Fibroblast of mammary gland (primary cell): ENCODE data around the gene PLEKHN1.

Experiments
- DNase-seq: peaks from one replicate; pipeline ENCODE4 v3.0.0-alpha.2; 2010; ENCODE audit warnings: low read depth
- H3K4me3 ChIP-seq: 2 replicates; pipeline ENCODE4 v1.5.1; 2011; ENCODE audit warnings: low read depth, mild to moderate bottlenecking, low read length, moderate library complexity; ENCODE audit not compliant: control insufficient read depth
- TF ChIP-seq, protein P1 (sequence below): conservative IDR thresholded peaks from 2 replicates; pipeline ENCODE4 v1.5.1; 2011; ENCODE audit warnings: low read depth, low read length, inconsistent platforms; ENCODE audit not compliant: control insufficient read depth, insufficient read depth

Gene PLEKHN1

DNA sequence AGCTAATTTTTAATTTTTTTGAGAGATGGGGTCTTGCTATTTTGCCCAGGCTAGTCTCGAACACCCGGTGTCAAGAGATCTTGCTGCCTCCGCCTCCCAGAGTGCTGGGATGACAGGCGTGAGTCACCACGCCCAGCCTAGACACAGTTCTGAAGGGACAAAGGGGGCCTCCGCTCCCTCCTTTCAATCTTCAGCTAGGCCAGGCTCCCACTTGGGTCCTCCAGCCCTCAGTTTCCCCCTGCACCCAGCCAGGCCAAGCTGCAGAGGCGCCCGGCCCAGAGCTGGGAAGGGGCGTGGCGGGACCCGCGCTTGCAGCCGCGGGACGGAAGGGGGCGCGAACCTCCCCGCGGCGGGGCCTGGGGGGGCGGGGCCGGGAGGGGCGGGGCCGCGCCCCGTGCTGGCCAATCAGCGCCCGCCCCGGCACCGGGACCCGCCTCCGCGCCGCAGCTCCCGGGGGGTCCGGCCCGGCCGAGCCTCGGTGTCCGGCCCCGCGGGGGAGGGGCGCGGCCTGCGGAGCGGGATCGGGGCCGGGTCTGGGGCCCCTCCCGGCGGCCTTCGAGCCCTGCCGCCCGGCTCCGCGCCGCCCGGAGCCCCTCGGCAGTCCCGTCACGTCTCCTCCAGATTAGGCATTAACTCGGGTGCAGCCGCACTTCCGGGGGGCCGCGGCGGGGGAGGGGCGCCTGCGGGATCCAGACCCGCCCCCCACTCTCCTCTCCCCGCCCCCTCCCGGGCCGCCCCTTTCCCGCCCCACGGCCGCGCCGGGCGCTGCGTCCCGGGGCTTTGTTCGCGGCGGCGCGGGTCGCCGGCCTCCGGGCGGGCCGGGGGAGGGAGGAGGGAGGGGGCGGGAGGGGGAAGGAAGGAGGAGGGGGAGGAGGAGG, 53.1 kb downstream of the PLEKHN1 start:
- peak; percentile 67 for DNase-seq
- H3K4me3 ChIP-seq, result peak overlapping the region; percentile 29
- TF ChIP-seq, protein P1, sequence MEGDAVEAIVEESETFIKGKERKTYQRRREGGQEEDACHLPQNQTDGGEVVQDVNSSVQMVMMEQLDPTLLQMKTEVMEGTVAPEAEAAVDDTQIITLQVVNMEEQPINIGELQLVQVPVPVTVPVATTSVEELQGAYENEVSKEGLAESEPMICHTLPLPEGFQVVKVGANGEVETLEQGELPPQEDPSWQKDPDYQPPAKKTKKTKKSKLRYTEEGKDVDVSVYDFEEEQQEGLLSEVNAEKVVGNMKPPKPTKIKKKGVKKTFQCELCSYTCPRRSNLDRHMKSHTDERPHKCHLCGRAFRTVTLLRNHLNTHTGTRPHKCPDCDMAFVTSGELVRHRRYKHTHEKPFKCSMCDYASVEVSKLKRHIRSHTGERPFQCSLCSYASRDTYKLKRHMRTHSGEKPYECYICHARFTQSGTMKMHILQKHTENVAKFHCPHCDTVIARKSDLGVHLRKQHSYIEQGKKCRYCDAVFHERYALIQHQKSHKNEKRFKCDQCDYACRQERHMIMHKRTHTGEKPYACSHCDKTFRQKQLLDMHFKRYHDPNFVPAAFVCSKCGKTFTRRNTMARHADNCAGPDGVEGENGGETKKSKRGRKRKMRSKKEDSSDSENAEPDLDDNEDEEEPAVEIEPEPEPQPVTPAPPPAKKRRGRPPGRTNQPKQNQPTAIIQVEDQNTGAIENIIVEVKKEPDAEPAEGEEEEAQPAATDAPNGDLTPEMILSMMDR, result no peak

DNA sequence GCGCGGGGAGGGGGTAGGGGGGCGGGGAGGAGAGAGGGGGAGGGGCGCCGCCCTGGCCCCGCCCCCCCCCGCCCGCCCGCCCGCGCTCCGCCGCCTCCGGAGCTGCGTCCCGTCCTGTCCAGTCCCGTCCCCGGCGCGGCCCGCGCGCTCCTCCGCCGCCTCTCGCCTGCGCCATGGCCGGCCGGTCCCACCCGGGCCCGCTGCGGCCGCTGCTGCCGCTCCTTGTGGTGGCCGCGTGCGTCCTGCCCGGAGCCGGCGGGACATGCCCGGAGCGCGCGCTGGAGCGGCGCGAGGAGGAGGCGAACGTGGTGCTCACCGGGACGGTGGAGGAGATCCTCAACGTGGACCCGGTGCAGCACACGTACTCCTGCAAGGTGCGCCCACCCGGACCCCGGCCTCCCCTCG, 53.7 kb downstream of the PLEKHN1 start, which contains the start of gene AGRN:
Gene AGRN (plus strand): TSS at position 121 of the 405 bp plus-strand sequence. CDS start 53 bp downstream, at position 174.
- TF ChIP-seq, protein P1, result no peak
- DNase-seq, result no peak
- H3K4me3 ChIP-seq, result peak within 1 kb of the TSS; percentile 29

DNA sequence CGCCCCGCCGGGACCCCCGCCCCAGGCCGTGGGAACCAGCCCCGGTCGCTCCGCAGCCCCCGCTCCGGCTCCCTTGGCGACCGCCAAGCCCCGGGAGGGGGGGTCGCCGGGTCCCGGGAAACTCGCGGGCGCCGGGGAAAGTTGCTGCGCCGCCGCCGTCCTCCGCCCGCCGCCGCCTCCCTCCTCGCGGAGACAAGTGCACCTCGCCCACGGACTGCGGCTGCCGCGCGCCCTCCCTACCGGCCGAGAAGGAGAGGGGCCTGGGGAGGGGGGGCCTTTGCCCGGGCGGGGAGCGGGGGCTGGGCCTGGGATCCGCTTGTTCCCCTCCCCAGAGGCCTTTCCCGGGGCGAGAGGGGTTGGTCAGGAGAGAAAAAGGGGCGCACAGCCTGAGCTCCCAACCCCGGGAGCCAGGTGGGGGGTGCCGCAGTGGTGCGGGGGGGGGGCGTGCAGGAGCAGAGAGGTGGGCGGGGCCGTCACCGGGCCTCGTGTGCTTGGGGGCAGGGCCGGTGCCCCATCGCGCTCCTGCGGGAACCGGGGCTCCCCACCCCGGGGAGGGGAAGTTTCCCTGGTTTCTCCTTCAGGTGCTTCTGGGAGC, 54.2 kb downstream of the PLEKHN1 start:
- peak overlapping the region; percentile 19 for H3K4me3 ChIP-seq
- no peak for DNase-seq

DNA sequence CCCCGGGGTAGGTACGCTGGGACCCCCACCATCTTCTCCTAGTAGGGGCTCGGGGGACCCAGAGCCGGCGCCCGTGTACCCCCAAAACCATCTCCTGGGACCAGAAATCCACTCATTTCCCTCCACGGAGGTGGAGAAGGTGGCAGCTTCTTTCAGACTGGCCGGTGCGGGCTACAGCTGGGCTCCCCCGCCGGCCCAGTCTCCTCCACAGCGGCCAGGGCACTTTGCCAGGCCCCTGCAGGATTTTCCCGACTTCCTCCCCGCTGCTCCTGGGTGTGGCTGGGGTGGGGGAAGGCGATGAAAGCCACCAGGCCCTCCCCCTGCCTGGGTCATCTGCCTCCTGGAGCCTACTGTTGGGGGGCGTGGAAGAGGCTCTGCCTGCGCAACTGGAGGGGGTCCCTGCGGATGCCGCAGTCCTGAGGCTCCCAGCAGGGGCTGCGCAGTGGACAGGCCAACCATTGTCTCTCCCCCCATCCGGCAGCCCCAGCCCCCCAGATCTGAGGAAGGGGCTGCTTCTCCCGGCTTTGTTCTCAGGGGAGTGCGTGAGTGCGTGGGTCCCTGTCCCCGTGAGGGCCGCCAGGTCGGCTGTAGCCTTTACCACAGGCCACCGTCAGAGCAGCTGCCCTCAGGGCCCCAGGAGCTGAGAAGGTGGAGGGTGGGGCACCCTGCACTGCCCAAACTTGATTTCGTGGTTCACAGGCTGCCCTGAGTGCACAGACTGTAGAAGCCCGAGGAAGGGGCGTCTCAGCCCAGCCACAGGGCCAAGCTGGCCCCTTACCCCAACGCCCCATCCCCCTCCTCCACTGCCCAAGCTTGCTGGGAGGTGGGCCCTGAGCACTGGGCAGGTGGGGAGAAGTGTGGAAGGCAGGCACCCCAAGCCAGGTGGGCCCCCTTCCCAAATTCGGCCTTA, 55.0 kb downstream of the PLEKHN1 start:
- peak; percentile 56 for DNase-seq
- peak overlapping the region; percentile 19 for H3K4me3 ChIP-seq
- TF ChIP-seq, protein P1, result no peak

More for the DNA sequence above, 54.2 kb downstream of the PLEKHN1 start:
- TF ChIP-seq, protein P1, result no peak

DNA sequence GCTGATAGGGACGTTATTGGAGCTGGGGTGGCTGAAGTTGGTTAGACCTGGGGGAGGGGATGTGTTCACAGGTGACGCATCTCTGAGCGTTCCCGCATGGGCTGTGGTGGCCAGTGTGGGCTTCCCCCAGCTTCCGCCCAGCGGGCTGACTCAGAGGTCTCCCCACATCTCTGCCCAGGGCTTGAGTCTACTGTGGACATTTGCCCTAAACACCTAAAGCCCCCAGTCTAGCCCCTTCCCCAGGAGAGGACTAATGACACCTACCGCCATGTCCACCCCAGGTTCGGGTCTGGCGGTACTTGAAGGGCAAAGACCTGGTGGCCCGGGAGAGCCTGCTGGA, 55.6 kb downstream of the PLEKHN1 start:
- H3K4me3 ChIP-seq, result no peak overlapping the region
- TF ChIP-seq, protein P1, result no peak
- DNase-seq, result peak; percentile 21

DNA sequence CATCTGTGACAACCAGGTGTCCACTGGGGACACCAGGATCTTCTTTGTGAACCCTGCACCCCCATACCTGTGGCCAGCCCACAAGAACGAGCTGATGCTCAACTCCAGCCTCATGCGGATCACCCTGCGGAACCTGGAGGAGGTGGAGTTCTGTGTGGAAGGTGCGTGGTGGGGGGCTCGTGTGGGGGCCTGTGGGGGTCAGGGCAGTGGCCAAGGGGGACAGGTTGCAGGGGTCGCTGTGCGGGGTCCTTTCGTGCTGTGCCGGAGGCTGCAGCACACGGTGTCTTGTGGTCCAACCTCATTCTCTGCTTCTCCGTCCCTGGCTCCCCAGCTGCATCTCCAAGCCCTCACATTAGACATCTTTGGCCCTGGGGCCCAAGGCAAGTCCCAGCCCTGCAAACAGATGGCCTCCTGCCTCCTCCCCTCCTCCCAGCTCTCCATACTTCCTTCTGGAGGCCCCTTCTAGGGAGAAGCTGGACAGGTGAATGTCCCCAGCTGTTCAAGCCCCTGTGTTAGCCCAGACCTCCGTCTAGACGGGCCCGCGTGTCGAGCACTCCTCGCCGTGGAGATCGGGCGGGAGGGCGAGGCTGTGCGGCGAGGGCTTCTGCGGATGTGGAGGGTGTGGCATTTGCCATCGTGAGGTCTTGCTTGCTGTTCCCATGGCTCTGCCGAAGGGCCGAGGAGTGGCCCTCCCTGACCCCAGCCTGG, 56.2 kb downstream of the PLEKHN1 start:
- H3K4me3 ChIP-seq, result no peak overlapping the region
- DNase-seq, result no peak
- TF ChIP-seq, protein P1, result no peak
